IMR-90 (cell line): ENCODE results near the gene ZNF469. TPM values are rescaled to one million over a fixed set of nuclear protein-coding genes. Genes with fewer than 3 reads are reported as not detected.

ENCODE experiments used
- ATAC-seq: fragments of 200-7000 bp; cut with Tn5 transposase; 2 replicates; pipeline ENCODE4 v1.9.1; 2020; ENCODE audit warnings: low read depth, mild to moderate bottlenecking, moderate library complexity
- BruUV-seq: library from RNA; stranded (reverse); fragments of 400-500 nt; replicated peaks from 2 replicates; lab custom pipeline; 2021; lab: Mats Ljungman, UMichigan
- CTCF ChIA-PET: fragments of 300-600 bp; formaldehyde crosslinking; extraction: SDS; loops from one replicate; lab custom pipeline; 2021; ENCODE audit warnings: antibody characterized with exemption; lab: Yijun Ruan, JAX
- POLR2A ChIA-PET: fragments of 300-600 bp; sonication (Branson Sonifier 250); formaldehyde crosslinking; loops from one replicate; lab custom pipeline; 2022; ENCODE audit warnings: antibody characterized with exemption; ENCODE audit not compliant: unreplicated experiment; lab: Charles Lee
- DNase-seq: peaks from one replicate; pipeline ENCODE4 v3.0.0; 2013
- H2AFZ ChIP-seq: replicated peaks from 2 replicates; pipeline ENCODE3; 2013; ENCODE audit warnings: low read length, mild to moderate bottlenecking; ENCODE audit not compliant: poor library complexity
- H2AK5ac ChIP-seq: 2 replicates; pipeline ENCODE4 v1.6.1; 2013; ENCODE audit warnings: low read depth, low read length, inconsistent platforms
- H2AK9ac ChIP-seq: replicated peaks from 2 replicates; pipeline ENCODE3; 2013; ENCODE audit warnings: mild to moderate bottlenecking, low read depth, low read length, moderate library complexity; ENCODE audit not compliant: poor library complexity
- H2BK120ac ChIP-seq: 2 replicates; pipeline ENCODE4 v1.6.1; 2013; ENCODE audit warnings: low read depth, low read length, inconsistent platforms
- H2BK15ac ChIP-seq: 3 replicates; pipeline ENCODE4 v1.6.1; 2013; ENCODE audit warnings: low read depth, low read length, inconsistent platforms
- H2BK20ac ChIP-seq: 2 replicates; pipeline ENCODE4 v1.6.1; 2013; ENCODE audit warnings: low read depth, mild to moderate bottlenecking, inconsistent platforms, low read length, moderate library complexity
- H2BK5ac ChIP-seq: 2 replicates; pipeline ENCODE4 v1.6.1; 2013; ENCODE audit warnings: mild to moderate bottlenecking, low read depth, low read length, inconsistent platforms; ENCODE audit not compliant: poor library complexity, severe bottlenecking
- H3K14ac ChIP-seq: replicated peaks from 2 replicates; pipeline ENCODE4 v1.6.1; 2013; ENCODE audit warnings: low read depth, low read length, inconsistent platforms
- H3K18ac ChIP-seq: 2 replicates; pipeline ENCODE4 v1.6.1; 2013; ENCODE audit warnings: low read depth, low read length, control low read depth
- H3K23ac ChIP-seq: 2 replicates; pipeline ENCODE4 v1.6.1; 2013; ENCODE audit warnings: low read depth, low read length, inconsistent platforms
- H3K27ac ChIP-seq: 2 replicates; pipeline ENCODE4 v1.5.1; 2013; ENCODE audit warnings: mild to moderate bottlenecking, control low read depth, low read length; ENCODE audit not compliant: insufficient read depth
- H3K27me3 ChIP-seq: 2 replicates; pipeline ENCODE4 v1.6.1; 2013; ENCODE audit warnings: low read length; ENCODE audit not compliant: control insufficient read depth, insufficient read depth
- H3K36me3 ChIP-seq: 2 replicates; pipeline ENCODE4 v1.6.1; 2013; ENCODE audit warnings: low read length, mixed read lengths; ENCODE audit not compliant: control insufficient read depth, insufficient read depth
- H3K4ac ChIP-seq: 2 replicates; pipeline ENCODE4 v1.6.1; 2013; ENCODE audit warnings: low read depth, low read length, inconsistent platforms
- H3K4me1 ChIP-seq: 2 replicates; pipeline ENCODE4 v1.6.1; 2013; ENCODE audit warnings: low read length, mixed read lengths; ENCODE audit not compliant: control insufficient read depth, insufficient read depth
- H3K4me2 ChIP-seq: 2 replicates; pipeline ENCODE4 v1.6.1; 2013; ENCODE audit warnings: low read depth, mild to moderate bottlenecking, control low read depth, low read length, moderate library complexity
- H3K4me3 ChIP-seq: 2 replicates; pipeline ENCODE4 v1.5.1; 2013; ENCODE audit warnings: low read depth, mild to moderate bottlenecking, control low read depth, low read length, moderate library complexity; ENCODE audit not compliant: insufficient read depth
- H3K56ac ChIP-seq: 2 replicates; pipeline ENCODE4 v1.6.1; 2013; ENCODE audit warnings: low read length, inconsistent platforms; ENCODE audit not compliant: insufficient read depth; ENCODE audit errors: extremely low read depth
- H3K79me1 ChIP-seq, 2 experiments: 2 replicates each; pipeline ENCODE4 v1.6.1; 2013; ENCODE audit warnings: low read length in 2 of 2, inconsistent platforms in 1 of 2, low read depth in 1 of 2
- H3K9ac ChIP-seq: 2 replicates; pipeline ENCODE4 v1.6.1; 2013; ENCODE audit warnings: low read depth, low read length, control low read depth
- H3K9me1 ChIP-seq: 2 replicates; pipeline ENCODE4 v1.6.1; 2013; ENCODE audit warnings: low read length, inconsistent platforms; ENCODE audit not compliant: insufficient read depth
- H3K9me3 ChIP-seq: 2 replicates; pipeline ENCODE4 v1.6.1; 2013; ENCODE audit warnings: low read length; ENCODE audit not compliant: control insufficient read depth, insufficient read depth
- H4K20me1 ChIP-seq: 2 replicates; pipeline ENCODE4 v1.6.1; 2013; ENCODE audit warnings: low read length, inconsistent platforms; ENCODE audit not compliant: insufficient read depth
- H4K5ac ChIP-seq: 2 replicates; pipeline ENCODE4 v1.6.1; 2013; ENCODE audit warnings: mild to moderate bottlenecking, low read depth, low read length, control low read depth
- H4K8ac ChIP-seq, 2 experiments: 2 replicates each; pipeline ENCODE4 v1.6.1; 2013; ENCODE audit warnings: low read depth in 2 of 2, low read length in 2 of 2, control low read depth in 1 of 2, inconsistent platforms in 1 of 2
- H4K91ac ChIP-seq: 2 replicates; pipeline ENCODE4 v1.6.1; 2013; ENCODE audit warnings: low read depth, low read length, inconsistent platforms; ENCODE audit not compliant: insufficient read depth
- BHLHE40 ChIP-seq: fragments of 150-350 bp; IDR thresholded peaks from 2 replicates; pipeline ENCODE4 v1.6.1; 2016; ENCODE audit warnings: mild to moderate bottlenecking, low read depth, low read length
- CEBPB ChIP-seq: IDR thresholded peaks from 2 replicates; pipeline ENCODE4 v1.6.1; 2012; ENCODE audit warnings: low read depth, low read length, improper control_type of control experiment
- CHD1 ChIP-seq: IDR thresholded peaks from 2 replicates; pipeline ENCODE4 v1.6.1; 2012; ENCODE audit warnings: low read depth, low read length, improper control_type of control experiment
- NFE2L2 ChIP-seq: fragments of 150-350 bp; IDR thresholded peaks from 2 replicates; pipeline ENCODE4 v1.6.1; 2016; ENCODE audit warnings: low read depth, mild to moderate bottlenecking, low read length
- RCOR1 ChIP-seq: IDR thresholded peaks from 2 replicates; pipeline ENCODE4 v1.6.1; 2012; ENCODE audit warnings: mild to moderate bottlenecking, low read length, improper control_type of control experiment; ENCODE audit not compliant: insufficient replicate concordance
- RFX5 ChIP-seq: IDR thresholded peaks from 2 replicates; pipeline ENCODE4 v1.8.0; 2012; ENCODE audit warnings: low read depth, mild to moderate bottlenecking, low read length, moderate library complexity
- SMC3 ChIP-seq: fragments of 150-350 bp; IDR thresholded peaks from 2 replicates; pipeline ENCODE4 v1.6.1; 2016; ENCODE audit warnings: low read depth, mild to moderate bottlenecking, antibody characterized with exemption, low read length, moderate library complexity
- WGBS, 2 experiments: methylation state at CpG; one replicate each; pipeline versions ENCODE4 v1.1.5 to v1.1.7; 2013; ENCODE audit warnings: missing lambda C conversion rate in 2 of 2; ENCODE audit not compliant: insufficient read length in 1 of 2; ENCODE audit errors: extremely low coverage in 2 of 2; 5-methylcytosine and 5-hydroxymethylcytosine counted together
- dilution Hi-C: fragments of 300-500 bp; cut with HindIII; formaldehyde crosslinking; loops from one replicate; pipeline ENCODE4 v1.14.3; 2018; ENCODE audit warnings: low sequenced_read_pairs; ENCODE audit not compliant: unreplicated experiment
- in situ Hi-C: fragments of 300-500 bp; cut with MboI; formaldehyde crosslinking; loops from 3 replicates; pipeline ENCODE4 v1.14.3; 2019; ENCODE audit warnings: low sequenced_read_pairs, inconsistent platforms, mixed read lengths
- intact Hi-C: fragments of 100-400 bp; cut with micrococcal nuclease; formaldehyde crosslinking; loops from 2 replicates; pipeline ENCODE4 v1.10.0; 2022
- polyA plus RNA-seq, 3 experiments: library from polyadenylated mRNA; depleted of rRNA; stranded (reverse); fragments of >200 nt; gene quantifications; 2 replicates each; pipeline ENCODE4 v1.2.3, GENCODE V29; 2012; ENCODE audit warnings: low replicate concordance in 1 of 3
- total RNA-seq: library from RNA; depleted of rRNA; stranded (reverse); fragments of >200 nt; gene quantifications from 2 replicates; pipeline ENCODE4 v1.2.3, GENCODE V29; 2012

Gene ZNF469
- total and polyA plus RNA-seq, 2 of the 4 experiments (the other 2 are of a cell fraction): 1.1 to 13.3 TPM

- peaks cover 24 to 94% of the 10 kb centered on the region in 2 experiments for H3K79me1 ChIP-seq
- H3K4me1 ChIP-seq: no peaks in the 10 kb centered on the region; the same call in 1 of the 2 replicates
- no peak overlapping the region for H2AFZ ChIP-seq
- no peak overlapping the region for H3K4me2 ChIP-seq
- CTCF ChIA-PET: no interaction called here
- DNase-seq (no peak), ATAC-seq (no peak)
- no peaks in the 10 kb centered on the region for H3K9me3 ChIP-seq
- no peak overlapping the region for H3K27ac ChIP-seq
- H3K27me3 ChIP-seq: no peaks in the 10 kb centered on the region
- H4K91ac ChIP-seq: no peak overlapping the region
- H3K14ac ChIP-seq: no peak overlapping the region
- POLR2A ChIA-PET: no interaction called here
- H3K4me3 ChIP-seq: no peak overlapping the region
- H4K20me1 ChIP-seq: peaks cover 100% of the 10 kb centered on the region
- no peak overlapping the region for H3K56ac ChIP-seq
- in situ Hi-C loops (no loop called here), dilution Hi-C loops (no loop called here), intact Hi-C loops (no loop called here)
- no peak overlapping the region for H2BK20ac ChIP-seq
- BruUV-seq: no TSS peak
- peaks cover 14% of the 10 kb centered on the region for H3K9me1 ChIP-seq
- 100% methylated on average over 8 of the region's 17 CpGs; no CpG with 5 or more reads in 1 of the 2 experiments for WGBS, 2 experiments
- H2BK120ac ChIP-seq: no peak overlapping the region
- no peak overlapping the region for H4K5ac ChIP-seq
- H3K9ac ChIP-seq: no peak overlapping the region
- H3K36me3 ChIP-seq: peaks cover 58% of the 10 kb centered on the region
- H2AK9ac ChIP-seq: no peak overlapping the region
- H3K23ac ChIP-seq: no peak overlapping the region
- H3K18ac ChIP-seq: no peak overlapping the region
- no peak overlapping the region for H2AK5ac ChIP-seq
- H2BK15ac ChIP-seq: no peak overlapping the region
- no peak overlapping the region for H3K4ac ChIP-seq
- no peak overlapping the region for H2BK5ac ChIP-seq
- no peak overlapping the region for H4K8ac ChIP-seq
- TF ChIP-seq SMC3: no peak
- no peak for TF ChIP-seq CHD1
- TF ChIP-seq NFE2L2: no peak
- TF ChIP-seq CEBPB: no peak
- TF ChIP-seq RFX5: no peak
- no peak for TF ChIP-seq BHLHE40
- no peak for TF ChIP-seq RCOR1
Measured at GRCh38 chr16:88416686-88417085, 33.9 kb downstream of the ZNF469 start.
